HG03558 (cell line): ENCODE measurements around the gene MTMR1.

ENCODE experiments used
- ATAC-seq: cut with Tn5 transposase; IDR thresholded peaks from one replicate; pipeline ENCODE4 v1.9.1; 2021; ENCODE audit warnings: moderate number of reproducible peaks; ENCODE audit not compliant: unreplicated experiment; ENCODE audit errors: extremely low read depth

MTMR1 gene

DNA sequence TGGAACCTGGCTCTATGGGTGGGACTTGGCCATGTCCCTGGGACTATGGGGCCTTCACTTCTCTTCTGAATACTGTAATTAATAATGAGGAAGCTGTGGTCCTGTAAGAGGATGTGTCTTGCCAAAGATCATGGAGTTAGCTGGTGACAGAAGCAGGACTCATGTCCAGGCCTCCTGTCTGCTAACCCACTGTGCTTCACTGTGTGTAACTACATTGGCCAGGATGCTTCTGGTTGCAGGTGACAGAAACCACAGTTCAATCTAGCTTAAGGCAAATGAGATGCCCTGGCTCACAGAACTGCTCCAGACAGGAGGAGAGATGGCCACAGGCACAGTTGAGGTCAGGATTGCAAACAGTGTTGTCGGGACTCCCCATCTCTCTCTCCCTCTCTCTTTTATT is 3.1 kb downstream of the MTMR1 start:
- no peak for ATAC-seq

DNA sequence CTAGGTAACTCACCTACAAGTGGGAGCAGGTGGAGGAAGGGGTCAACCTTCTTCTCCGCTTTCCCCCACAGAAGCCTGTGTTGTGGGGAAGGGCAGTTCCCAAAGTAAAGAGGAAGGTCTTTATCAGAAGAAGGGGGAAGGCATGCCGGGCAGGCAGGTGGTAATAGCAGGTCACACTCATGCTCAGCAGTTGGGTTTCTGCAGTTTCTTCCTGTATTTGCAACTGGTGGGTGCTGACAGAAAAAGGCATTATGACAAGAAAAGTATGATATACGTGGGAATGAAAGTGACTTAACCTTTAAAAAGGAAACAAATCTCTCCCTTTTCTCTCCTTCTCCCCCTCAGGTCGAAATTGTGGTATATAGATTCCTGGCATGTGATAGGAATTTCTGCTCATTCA is 3.7 kb downstream of the MTMR1 start:
- ATAC-seq: no peak

DNA sequence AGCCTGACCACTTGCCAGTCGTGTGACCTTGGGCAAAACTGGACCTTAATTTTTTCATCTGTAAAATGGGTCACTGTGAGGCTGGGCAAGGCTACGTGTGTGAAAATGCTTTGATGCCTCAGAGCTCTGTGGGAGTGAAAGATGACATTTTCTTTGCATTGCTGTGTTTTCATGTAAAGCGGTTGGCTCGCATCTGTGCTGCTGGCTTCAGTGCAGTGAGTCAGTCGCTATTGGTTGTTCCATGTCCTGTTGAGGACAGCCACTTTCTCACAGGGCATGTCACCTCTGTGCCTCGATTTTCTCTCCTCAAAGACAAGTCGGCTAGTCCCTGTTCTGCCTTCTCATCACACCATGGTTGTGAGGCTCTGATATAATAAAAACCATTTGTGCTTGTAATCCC is 4.4 kb downstream of the MTMR1 start:
- ATAC-seq: no peak

DNA sequence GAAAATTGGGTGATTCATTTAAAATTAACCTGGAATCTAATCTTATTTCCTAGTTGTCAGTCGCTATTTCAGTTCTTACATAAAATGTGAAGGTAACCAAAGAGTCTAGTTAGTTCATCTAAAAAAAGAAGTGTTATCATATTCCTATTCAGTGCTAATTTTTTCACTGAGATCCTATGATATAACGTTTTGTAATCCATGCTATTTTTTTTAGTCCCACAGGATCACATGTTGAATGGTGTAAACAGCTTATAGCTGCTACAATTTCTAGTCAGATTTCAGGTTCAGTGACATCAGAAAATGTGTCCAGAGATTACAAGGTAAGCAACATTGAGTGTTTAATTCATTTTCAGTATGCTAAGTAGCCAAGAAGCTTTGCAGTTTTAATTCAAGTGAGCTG is 5.8 kb downstream of the MTMR1 start:
- ATAC-seq: no peak

DNA sequence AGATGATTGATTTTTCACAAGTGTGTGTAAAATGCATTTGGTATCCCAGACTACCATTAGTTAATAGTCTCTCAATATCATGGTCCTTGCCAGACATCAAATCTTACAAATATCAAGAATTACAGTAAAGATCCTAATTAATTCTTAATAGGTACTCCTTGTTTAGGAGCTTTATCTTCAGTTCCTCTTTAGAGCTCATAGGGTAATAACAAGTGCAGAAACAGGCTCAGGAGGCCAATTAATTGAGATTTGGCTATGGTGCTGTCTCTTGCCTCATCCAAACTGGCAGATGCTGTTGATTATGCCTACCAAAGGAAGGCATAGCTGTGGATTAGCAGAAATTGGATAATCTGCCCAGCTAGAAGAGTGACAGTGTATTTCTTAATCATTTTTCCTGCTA is 6.9 kb downstream of the MTMR1 start:
- no peak for ATAC-seq

DNA sequence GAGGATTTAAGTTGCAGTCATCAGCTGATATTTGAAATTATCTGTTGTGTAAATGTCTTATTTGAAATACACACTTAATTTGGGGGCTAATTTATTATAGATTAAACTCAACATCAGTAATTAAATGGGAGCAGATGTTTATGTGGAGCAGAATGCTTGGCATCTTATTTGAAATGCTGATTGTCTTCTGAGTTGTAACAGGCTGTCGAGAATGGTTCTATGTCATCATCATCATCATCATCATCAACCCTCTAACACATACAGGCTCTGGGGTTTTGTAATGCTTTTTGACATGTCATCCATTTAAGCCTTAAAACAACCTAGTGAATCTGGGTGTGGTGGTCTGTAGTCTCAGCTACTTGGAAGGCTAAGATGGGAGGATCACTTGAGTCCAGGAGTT is 8.2 kb downstream of the MTMR1 start:
- no peak for ATAC-seq

DNA sequence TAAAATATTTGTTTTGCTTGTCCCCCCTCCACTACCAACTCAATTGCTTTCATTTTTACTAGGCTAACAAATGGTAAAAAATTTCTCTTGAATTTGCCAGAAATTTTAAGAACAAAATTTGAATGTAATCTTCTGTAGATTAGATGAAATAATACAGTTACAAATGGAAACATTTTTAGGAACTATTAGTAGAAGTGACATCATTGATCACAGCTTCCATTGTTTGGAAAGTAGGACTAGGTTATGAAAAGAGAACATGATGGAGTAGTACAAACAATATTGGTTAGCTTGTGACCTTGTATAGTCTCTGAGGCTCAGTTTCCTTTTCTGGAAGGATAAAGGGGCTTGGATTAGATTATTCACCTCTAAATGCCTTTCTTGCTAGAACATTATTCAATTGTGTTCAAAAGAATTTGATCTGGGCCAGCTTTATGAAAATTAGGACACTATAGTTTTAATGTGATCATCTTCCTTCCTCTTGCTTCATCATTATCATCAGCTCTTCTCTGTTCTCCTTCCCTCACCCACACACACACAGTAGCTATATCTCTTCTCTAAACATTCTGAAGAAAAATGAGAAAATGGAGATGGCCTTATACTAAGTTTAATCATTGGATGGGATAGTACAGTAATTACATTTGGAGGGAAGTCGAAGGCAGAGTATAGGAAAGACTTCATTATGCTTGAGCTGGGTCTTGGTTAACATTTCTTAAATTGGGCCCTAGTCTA is 9.9 kb downstream of the MTMR1 start:
- no peak for ATAC-seq

DNA sequence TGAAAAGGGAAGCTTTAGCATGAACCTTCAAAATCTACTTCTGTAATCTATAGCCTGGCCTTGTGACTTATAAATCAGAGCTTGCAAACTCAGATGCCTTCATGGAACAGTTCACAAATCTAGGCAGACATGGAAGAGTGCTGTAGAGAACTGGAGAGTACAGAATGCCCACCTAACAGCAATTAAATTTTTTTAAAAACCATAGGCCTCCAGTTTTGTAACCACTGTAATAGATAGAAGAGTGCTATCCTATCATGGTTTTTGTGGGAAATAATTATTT is 10.4 kb downstream of the MTMR1 start:
- ATAC-seq: no peak

DNA sequence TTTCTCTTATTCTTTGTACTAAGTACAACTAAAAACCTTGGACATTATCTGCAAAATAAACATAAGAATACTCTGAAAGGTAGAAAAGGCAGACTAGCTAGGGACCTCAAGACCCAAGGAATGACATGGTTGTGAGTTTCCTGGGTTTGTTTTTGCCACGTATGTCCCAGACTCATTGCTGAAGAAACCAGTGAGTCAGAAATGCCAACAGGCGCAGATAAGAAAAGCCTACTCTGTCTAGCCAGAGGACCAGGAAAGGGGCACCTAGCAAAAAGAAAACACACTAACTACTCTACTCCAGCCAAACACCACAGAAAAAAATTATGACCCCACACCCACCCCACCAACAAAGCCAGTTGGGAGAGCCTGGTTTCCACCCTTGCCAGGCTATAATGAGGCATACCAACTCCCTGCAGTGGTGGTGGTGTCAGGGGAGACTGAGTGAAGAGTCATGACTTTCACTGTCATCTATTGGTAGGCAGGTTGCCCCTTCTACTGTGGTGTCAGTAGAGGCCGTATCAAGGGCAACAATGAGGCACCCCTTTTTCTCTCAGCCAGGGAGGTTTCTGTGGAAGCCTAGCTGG is 10.9 kb downstream of the MTMR1 start:
- ATAC-seq: no peak

DNA sequence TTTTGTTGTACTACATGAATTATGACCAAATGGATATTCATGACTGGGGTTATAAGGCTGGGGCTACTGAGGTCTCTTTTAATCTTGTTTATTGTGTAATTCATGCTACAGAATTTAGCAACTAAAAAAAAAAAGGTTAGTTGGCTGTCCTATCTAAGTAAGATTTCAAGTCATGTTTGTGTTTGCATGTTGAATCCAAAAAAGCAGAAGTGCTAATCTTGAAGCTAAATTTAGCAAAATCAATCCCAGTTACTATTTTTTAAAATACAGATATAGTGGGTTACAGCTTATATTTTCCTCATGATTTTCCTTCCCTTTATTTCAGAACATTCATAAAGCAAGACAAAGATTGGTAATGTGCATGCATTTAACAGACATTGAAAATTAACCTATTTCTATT is 19.4 kb downstream of the MTMR1 start:
- no peak for ATAC-seq

DNA sequence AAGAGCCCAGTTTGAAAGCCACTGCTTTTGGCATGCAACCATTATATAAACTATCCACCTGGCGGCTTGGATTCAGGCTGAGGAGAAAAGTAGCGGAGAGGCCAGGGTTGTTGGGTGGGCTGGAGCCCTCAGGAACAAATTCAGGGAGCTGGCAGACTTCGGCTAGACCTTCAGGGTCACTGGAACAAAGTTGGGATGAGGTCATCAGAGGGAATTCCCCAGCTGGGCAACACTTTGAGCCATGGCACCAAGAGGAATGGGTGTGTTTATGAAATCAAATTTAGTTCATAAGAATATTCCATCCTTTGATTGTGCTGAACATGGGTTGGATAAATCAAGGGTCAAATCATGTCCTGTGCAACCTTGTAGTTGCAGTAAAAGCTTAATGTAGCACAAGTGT is 22.0 kb downstream of the MTMR1 start:
- no peak for ATAC-seq

DNA sequence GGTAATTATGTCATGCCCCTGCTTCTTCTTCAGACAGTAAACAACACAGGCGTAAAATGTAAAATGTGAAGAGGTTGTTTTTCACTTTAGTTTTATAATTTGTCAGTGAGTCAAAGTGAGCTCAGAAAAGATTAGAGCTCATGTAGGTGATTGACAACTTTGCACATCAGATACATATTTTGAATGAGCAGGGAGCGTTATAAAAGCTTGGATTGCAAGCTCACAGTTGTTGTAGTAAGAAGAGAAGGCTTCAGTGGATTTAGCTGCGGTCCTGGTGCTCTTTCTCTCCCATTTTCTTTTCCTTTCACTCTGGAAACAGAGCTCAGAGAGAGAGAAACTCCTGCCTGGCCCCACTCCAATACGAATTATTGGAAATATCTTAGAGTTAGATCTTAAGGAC is 26.4 kb downstream of the MTMR1 start:
- ATAC-seq: no peak

DNA sequence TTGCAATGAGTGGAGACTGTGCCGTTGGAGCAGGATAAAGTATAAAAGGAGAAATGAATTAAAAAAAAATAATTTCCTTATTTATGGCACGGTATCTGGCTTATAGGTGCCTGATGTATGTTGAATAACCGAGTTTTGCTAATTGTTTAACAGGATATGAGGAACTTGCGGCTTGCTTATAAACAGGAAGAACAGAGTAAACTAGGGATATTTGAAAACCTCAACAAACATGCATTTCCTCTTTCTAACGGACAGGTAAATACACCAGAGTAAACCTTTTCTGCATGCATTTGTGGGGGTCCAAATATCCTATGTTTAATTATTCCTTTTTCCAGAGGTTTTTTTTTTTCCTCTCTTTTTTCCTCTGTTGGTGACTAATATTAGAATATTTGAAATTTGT is 36.8 kb downstream of the MTMR1 start:
- ATAC-seq: no peak

DNA sequence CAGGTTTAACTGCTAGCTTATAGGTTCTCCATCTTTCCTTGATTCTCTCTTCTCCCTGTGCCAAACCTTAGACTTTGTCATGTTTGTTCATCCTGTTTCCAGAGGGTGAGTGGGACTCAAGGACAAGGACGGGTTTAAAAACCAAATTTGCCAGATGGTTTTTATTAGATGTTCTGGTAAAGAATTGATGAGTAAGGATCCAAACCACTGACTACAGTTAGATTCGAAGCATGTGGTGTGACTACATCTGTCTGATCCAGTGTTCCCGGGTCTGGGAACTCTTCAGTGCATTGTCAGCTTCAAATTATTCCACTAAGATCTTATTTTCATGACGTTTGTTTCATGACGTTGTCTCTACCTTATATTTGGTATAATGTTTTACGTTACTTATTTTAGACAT is 37.5 kb downstream of the MTMR1 start:
- ATAC-seq: no peak

DNA sequence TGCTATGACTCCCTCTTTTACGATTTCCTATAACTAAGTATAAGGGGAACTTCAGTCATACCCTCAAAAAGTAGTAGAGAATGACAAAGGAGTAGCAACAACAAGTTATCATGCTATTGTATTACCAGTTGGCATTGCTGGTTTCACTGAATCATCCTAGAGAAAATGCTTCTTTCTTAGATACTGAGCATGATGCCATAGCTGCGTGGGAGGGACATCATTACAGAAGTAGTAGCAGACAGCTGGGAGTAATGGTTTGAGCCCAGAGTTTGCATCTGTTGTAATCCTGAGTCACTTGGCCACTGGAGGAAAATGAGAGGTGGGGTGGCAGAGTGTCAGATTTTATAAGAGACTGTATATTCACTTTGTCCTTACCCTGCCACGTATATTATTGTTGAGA is 38.6 kb downstream of the MTMR1 start:
- no peak for ATAC-seq

DNA sequence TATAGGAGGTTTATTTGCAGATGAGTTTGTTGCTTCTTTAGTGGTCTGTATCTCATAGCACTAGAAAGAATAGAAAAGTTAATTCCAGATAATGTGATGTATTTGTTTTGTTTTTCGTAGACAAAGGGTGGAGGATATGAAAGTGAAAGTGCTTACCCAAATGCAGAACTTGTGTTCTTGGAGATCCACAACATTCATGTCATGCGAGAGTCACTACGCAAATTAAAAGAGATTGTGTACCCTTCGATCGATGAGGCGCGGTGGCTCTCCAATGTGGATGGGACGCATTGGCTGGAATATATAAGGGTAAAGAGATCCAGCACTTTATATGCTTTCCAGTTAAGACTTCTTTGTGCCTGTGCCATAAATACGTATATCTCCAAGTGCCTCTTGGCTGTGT is 43.3 kb downstream of the MTMR1 start:
- no peak for ATAC-seq

DNA sequence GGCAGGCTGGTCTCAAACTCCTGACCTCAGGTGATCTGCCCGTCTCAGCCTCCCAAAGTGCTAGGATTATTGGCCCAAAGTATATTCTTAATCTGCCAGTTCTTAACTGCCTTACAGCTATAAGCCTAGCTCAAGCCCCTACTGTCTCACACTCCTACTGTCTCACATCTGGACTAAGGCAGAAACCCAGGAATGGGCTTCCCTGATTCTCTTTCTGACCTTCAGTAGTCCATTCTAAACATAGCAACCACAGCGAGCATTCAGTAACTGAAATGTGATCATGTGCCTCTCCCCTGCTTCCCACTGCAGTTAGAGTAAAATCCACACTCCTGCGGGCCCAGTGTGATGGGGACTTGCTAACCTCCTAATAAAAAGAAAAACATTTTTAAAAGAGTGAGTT is 58.9 kb downstream of the MTMR1 start:
- ATAC-seq: no peak

DNA sequence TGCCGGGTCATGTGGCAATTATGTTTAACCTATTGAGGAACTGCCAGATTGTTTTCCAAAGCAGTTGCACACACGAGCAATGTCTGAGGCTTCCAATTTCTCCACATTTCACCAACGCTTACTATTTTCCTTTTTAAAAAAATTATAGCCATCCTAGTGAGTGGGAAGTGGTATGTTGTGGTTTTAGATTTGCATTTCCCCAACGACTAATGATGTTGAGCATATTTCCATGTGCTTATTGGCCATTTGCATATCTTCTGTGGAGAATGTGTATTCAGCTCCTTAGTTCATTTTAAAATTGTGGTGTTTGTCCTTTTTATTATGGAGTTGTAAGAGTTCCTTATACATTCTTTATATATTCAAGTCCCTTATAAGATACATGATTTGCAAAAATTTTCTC is 60.2 kb downstream of the MTMR1 start:
- ATAC-seq: no peak

DNA sequence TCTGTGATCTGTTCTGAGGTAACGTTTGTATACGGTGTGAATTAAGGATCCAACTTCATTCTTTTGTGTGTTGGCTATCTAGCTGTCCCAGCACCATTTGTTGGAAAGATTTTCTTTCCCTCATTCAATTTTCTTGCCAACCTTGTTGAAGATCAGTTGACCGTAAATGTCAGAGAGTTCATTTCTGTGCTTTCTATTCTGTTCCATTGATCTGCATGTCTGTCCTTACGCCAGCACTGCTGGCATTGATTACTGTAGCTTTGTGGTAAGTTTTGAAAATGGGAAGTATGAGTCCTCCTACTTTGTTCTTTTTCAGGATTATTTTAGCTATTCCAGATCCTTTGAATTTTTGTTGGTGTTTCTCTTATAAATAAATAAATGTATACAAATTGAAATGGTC is 60.8 kb downstream of the MTMR1 start:
- ATAC-seq: no peak

DNA sequence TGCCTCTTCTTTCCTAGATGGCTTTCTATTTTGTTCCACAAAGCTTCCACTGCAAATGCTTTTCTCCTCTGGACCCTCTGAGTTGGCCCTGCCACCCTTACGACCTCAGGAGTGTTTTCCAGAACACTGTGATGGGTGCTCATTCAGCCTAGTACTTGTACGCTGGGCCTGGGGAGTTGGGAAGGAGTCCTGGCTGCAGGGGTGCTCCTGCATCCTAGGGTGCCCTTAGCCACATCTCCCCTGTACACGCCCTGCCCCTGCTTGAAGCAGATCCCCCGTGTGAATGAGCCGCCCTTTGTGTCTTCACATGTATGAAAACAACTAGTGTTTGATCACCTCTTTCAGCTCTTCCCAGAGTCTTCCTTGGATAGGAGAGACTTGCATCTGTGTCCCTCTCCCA is 64.2 kb downstream of the MTMR1 start:
- no peak for ATAC-seq

DNA sequence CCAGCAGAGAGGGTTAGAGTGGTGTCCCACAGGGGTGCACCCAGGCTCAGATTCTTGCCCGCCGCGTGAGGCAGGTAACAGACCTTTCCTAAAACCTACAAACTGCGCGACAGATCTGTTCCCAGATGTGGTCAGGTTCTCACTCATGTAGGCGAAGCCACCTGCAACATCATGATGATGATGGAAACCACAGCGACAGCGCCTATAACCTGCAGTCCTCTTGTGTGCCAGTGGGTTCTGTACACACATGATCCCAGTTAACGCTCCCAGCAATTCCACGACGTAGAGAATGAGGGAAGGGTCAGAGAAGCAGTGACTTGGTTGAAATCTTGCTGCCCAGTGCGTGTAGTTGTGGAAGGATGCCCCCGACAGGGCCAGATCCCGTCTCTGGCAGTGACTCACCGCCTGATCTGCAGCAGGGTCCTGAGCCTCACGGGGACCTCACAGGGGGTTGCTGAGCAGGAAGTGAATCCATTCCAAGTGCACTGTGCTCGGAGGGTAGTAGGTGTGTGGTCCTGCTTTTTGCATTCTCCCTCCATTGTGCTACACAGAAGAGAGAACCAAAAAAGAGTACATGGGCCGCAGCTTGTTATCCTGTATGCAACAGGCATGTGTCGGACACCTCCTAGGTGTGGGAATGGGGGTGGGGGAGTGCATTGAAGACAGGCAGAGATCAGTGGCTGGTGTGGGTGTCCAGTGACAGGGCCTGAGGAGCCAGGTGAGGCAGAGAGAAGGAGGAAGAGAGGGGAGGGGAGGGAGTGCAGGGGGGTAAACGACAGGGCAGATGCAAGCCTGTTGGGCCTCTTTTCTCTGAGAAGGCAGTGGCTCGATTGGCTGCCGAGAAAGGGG is 66.6 kb downstream of the MTMR1 start:
- ATAC-seq: no peak
